DND-41 (cell line): ENCODE data around the gene CCDC120.

Experiments
- CTCF ChIP-seq: IDR thresholded peaks from 2 replicates; pipeline ENCODE4 v1.5.1; 2012; ENCODE audit warnings: borderline replicate concordance, low read length, moderate library complexity, mild to moderate bottlenecking; ENCODE audit not compliant: poor library complexity, severe bottlenecking; ENCODE audit errors: extremely low read depth
- EZH2 ChIP-seq: IDR thresholded peaks from 3 replicates; pipeline ENCODE4 v1.6.1; 2012; ENCODE audit warnings: borderline replicate concordance, low read depth, mild to moderate bottlenecking, moderate library complexity, low read length, inconsistent platforms; ENCODE audit not compliant: severe bottlenecking

DNA sequence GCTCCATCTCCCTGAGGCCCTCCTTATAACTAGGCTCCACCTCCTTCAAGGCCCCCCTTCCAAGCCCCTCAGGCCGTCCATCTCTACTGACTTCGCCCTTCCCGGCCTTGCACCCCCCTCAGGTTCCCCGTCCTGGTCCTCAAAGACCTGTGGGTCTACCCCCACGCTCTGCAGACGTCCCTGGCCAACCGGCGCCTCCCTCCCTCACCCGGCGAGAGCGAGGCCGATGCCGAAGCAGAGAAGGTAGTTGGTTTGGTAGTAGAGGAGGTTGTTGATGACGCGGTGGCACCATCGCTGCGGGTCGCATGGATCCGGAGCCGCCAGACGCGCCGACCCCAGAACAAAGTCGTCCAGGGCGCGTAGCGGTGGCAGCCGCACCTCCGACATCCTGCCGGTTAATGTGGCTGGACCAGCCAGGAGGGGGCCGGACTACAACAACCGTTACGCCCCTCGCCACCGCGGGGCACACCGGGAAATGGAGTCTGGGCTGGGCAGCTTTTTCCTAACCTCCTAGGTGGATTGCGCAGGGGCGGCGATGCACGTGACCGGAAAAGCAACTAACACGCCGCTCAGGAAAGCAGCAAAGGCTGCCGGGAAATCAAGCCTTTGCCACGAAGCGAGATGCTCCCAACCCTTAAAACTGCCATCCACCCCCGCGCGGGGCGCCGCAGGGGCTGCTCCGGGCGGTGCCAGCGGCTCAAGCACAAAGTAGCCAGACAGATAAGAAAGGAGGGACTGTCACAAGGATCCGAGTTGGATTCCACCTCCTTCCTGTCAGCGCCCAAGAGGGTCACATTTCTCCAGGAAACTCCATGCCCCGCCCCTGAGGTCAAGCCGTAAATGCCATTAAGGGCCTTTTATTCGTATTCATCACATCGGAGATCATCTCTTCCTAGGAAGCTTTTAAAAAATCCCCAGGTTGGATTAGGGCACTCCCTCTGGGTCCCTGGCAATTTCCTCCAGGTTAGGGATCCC, 15.1 kb downstream of the CCDC120 start, which contains the start of gene PRAF2:
- no peak for TF ChIP-seq CTCF
- TF ChIP-seq EZH2, result no peak
